GM12878 (cell line): ENCODE measurements around the gene TMEM126A.

ENCODE experiments used
- CHD2 ChIP-seq: IDR thresholded peaks from 2 replicates; pipeline ENCODE4 v1.6.1; 2011; ENCODE audit warnings: low read depth, low read length, improper control_type of control experiment, borderline replicate concordance
- CREB1 ChIP-seq: IDR thresholded peaks from 2 replicates; pipeline ENCODE4 v1.6.1; 2012; ENCODE audit warnings: low read depth, mild to moderate bottlenecking, inconsistent platforms
- EZH2 ChIP-seq: IDR thresholded peaks from 2 replicates; pipeline ENCODE4 v1.6.1; 2012; ENCODE audit warnings: low read depth, mild to moderate bottlenecking, control low read depth, inconsistent platforms, low read length, borderline replicate concordance; ENCODE audit not compliant: control insufficient read depth
- JUND ChIP-seq: IDR thresholded peaks from 2 replicates; pipeline ENCODE4 v1.6.1; 2012; ENCODE audit warnings: low read depth, mild to moderate bottlenecking, low read length, improper control_type of control experiment, moderate library complexity
- NBN ChIP-seq: fragments of 450-650 bp; IDR thresholded peaks from 2 replicates; pipeline ENCODE4 v1.6.1; 2016
- POLR2A ChIP-seq: IDR thresholded peaks from 2 replicates; pipeline ENCODE4 v1.6.1; 2011; ENCODE audit warnings: low read depth, mild to moderate bottlenecking, low read length
- POLR2AphosphoS5 ChIP-seq: IDR thresholded peaks from 2 replicates; pipeline ENCODE4 v1.6.1; 2011; ENCODE audit warnings: mild to moderate bottlenecking, low read length, inconsistent platforms
- RAD51 ChIP-seq: fragments of 450-650 bp; IDR thresholded peaks from 2 replicates; pipeline ENCODE4 v1.6.1; 2016; ENCODE audit warnings: moderate library complexity, mild to moderate bottlenecking, inconsistent platforms
- RB1 ChIP-seq: fragments of 450-650 bp; formaldehyde crosslinking; IDR thresholded peaks from 2 replicates; pipeline ENCODE4 v1.6.1; 2017; ENCODE audit warnings: mild to moderate bottlenecking, borderline replicate concordance
- RCOR1 ChIP-seq: conservative IDR thresholded peaks from 2 replicates; pipeline ENCODE4 v1.6.1; 2012; ENCODE audit warnings: low read depth, low read length, improper control_type of control experiment
- TF ChIP-seq, protein P1 (sequence below), 3 experiments: IDR thresholded peaks in 2 of 3; conservative IDR thresholded peaks in 1 of 3; 2 replicates each; pipeline ENCODE4 v1.5.1; 2011; ENCODE audit warnings: low read depth in 3 of 3, low read length in 3 of 3, mild to moderate bottlenecking in 3 of 3, control low read depth in 2 of 3, moderate library complexity in 2 of 3, inconsistent platforms in 1 of 3, mixed read lengths in 1 of 3; ENCODE audit not compliant: control insufficient read depth in 2 of 3, insufficient read depth in 1 of 3; ENCODE audit errors: extremely low read depth in 1 of 3
- TF ChIP-seq, protein P2 (sequence below): IDR thresholded peaks from 2 replicates; pipeline ENCODE4 v1.6.1; 2011; ENCODE audit warnings: mild to moderate bottlenecking, low read depth, low read length, moderate library complexity; ENCODE audit not compliant: insufficient replicate concordance

DNA sequence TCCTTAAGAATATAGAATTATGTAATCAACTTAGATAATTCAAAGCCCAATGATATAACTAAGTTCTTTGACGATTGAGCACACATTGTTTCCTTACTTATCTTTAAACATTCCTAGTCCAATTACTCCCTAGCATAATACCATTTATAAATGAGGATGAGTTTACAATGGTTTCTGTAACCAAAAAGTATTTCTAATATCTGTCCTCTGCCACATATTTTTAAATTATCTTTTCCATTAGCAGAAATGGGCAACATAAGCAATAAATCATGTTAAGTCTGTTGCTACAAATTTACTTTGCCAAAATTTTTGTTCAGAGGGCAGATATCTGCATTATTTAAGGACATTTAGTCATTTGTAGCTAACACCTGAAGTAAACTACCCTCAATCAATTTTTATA lies 10.4 kb downstream of the TMEM126A start:
- TF ChIP-seq POLR2AphosphoS5 (no peak), RCOR1 (no peak), POLR2A (no peak), CREB1 (no peak), RAD51 (no peak), CHD2 (no peak), EZH2 (no peak), NBN (no peak), JUND (no peak), RB1 (no peak)
- TF ChIP-seq, protein P1, sequence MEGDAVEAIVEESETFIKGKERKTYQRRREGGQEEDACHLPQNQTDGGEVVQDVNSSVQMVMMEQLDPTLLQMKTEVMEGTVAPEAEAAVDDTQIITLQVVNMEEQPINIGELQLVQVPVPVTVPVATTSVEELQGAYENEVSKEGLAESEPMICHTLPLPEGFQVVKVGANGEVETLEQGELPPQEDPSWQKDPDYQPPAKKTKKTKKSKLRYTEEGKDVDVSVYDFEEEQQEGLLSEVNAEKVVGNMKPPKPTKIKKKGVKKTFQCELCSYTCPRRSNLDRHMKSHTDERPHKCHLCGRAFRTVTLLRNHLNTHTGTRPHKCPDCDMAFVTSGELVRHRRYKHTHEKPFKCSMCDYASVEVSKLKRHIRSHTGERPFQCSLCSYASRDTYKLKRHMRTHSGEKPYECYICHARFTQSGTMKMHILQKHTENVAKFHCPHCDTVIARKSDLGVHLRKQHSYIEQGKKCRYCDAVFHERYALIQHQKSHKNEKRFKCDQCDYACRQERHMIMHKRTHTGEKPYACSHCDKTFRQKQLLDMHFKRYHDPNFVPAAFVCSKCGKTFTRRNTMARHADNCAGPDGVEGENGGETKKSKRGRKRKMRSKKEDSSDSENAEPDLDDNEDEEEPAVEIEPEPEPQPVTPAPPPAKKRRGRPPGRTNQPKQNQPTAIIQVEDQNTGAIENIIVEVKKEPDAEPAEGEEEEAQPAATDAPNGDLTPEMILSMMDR (IDR thresholded peaks at IDR 0.05 in 2 of 3, conservative IDR thresholded peaks at IDR 0.05 in 1 of 3; ENCODE audit: control insufficient read depth in 2 of 3, extremely low read depth in 1 of 3, insufficient read depth in 1 of 3, low read depth in 3 of 3, low read length in 3 of 3): no peak
- TF ChIP-seq, protein P2, sequence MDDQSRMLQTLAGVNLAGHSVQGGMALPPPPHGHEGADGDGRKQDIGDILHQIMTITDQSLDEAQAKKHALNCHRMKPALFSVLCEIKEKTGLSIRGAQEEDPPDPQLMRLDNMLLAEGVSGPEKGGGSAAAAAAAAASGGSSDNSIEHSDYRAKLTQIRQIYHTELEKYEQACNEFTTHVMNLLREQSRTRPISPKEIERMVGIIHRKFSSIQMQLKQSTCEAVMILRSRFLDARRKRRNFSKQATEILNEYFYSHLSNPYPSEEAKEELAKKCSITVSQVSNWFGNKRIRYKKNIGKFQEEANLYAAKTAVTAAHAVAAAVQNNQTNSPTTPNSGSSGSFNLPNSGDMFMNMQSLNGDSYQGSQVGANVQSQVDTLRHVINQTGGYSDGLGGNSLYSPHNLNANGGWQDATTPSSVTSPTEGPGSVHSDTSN: no peak
